Natural killer cell (primary cell): ENCODE measurements around the gene SRL. TPM values are rescaled to one million over a fixed set of nuclear protein-coding genes. Genes with fewer than 3 reads are reported as not detected.

ENCODE experiments used
- ATAC-seq, 3 donors: fragments of 150-1000 bp in 2 of 3; fragments of 200-7000 bp in 1 of 3; cut with Tn5 transposase; 1 replicate in 1 of 3; 2 replicates in 2 of 3; pipeline ENCODE4 v1.10.0; 2021; ENCODE audit warnings: mild to moderate bottlenecking in 2 of 3, moderate library complexity in 2 of 3
- DNase-seq, 2 donors: peaks; one replicate each; pipeline versions ENCODE4 v3.0.0 to v3.0.0-alpha.2; 2013 to 2021; ENCODE audit warnings: mixed read lengths in 1 of 2
- H3K27ac ChIP-seq: one replicate; pipeline ENCODE4 v1.5.1; 2013; ENCODE audit warnings: mild to moderate bottlenecking, low read length
- H3K27me3 ChIP-seq: one replicate; pipeline ENCODE4 v1.6.1; 2013; ENCODE audit warnings: low read length; ENCODE audit not compliant: control insufficient read depth, insufficient read depth
- H3K36me3 ChIP-seq: one replicate; pipeline ENCODE4 v1.6.1; 2013; ENCODE audit warnings: low read length; ENCODE audit not compliant: control insufficient read depth, insufficient read depth
- H3K4me1 ChIP-seq: one replicate; pipeline ENCODE4 v1.6.1; 2013; ENCODE audit warnings: low read length; ENCODE audit not compliant: control insufficient read depth, insufficient read depth
- H3K4me3 ChIP-seq: one replicate; pipeline ENCODE4 v1.5.1; 2013; ENCODE audit warnings: low read length
- H3K9me3 ChIP-seq: one replicate; pipeline ENCODE4 v1.6.1; 2013; ENCODE audit warnings: low read length; ENCODE audit not compliant: control insufficient read depth, insufficient read depth
- H3K27ac Mint-ChIP-seq, 2 donors: one replicate each; pipeline ENCODE4 v1.8.0; 2022; ENCODE audit warnings: mild to moderate bottlenecking in 2 of 2, mixed read lengths in 2 of 2, moderate library complexity in 1 of 2
- H3K27me3 Mint-ChIP-seq, 2 donors: one replicate each; pipeline ENCODE4 v1.8.0; 2022; ENCODE audit warnings: low read depth in 2 of 2, mixed read lengths in 2 of 2
- H3K36me3 Mint-ChIP-seq: one replicate; pipeline ENCODE4 v1.8.0; 2022; ENCODE audit warnings: mixed read lengths
- H3K4me1 Mint-ChIP-seq, 2 donors: one replicate each; pipeline ENCODE4 v1.8.0; 2022; ENCODE audit warnings: mixed read lengths in 2 of 2
- H3K4me3 Mint-ChIP-seq: one replicate; pipeline ENCODE4 v1.8.0; 2022; ENCODE audit warnings: mild to moderate bottlenecking, moderate library complexity, mixed read lengths
- H3K9me3 Mint-ChIP-seq, 2 donors: one replicate each; pipeline ENCODE4 v1.8.0; 2022; ENCODE audit warnings: mixed read lengths in 2 of 2
- WGBS: methylation state at CpG from one replicate; pipeline ENCODE4 v1.1.7; 2013; ENCODE audit warnings: missing lambda C conversion rate; ENCODE audit not compliant: insufficient coverage; 5-methylcytosine and 5-hydroxymethylcytosine counted together
- intact Hi-C: fragments of 100-400 bp; cut with micrococcal nuclease; formaldehyde crosslinking; loops from one replicate; pipeline ENCODE4 v1.14.2; 2022
- total RNA-seq, 4 donors: library from RNA; stranded (reverse); fragments of 120-200 nt in 1 of 4; gene quantifications; one replicate each; pipeline versions ENCODE4 v1.2.3 to v1.2.4, GENCODE V29; 2013 to 2022
- TF ChIP-seq, protein P1 (sequence below): fragments of 200-600 bp; IDR thresholded peaks from one replicate; pipeline ENCODE4 v1.8.0; 2022; ENCODE audit warnings: antibody characterized with exemption

The SRL gene
- total RNA-seq, 3 donors from 2014 or later (not counting 1 experiment from before 2014, with no cell fraction given), result not detected

DNA sequence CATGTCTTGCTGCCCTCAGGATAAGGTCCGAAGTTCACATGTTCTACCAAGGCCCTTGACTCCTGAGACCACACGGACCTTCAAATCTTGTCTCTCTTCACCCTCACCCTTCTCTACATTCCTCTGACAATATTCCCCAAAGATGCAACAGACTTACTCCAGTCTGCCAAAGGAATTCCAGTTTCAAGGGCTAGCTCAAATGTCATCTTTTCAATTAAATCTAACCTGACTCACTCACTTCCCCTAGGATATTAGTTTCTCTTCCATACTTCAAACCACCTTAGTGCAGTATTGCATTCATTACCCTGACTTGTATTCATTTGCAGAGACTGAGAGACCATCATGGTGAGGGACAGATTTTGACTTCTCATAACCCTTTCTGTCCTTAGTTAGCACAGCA lies 66.0 kb downstream of the SRL start:
- no peaks in the 10 kb centered on the region for H3K36me3 ChIP-seq
- DNase-seq (no peak), ATAC-seq (no peak)
- H3K9me3 ChIP-seq, result no peaks in the 10 kb centered on the region
- Mint-ChIP-seq H3K4me3 (no peak overlapping the region), H3K27ac (no peak overlapping the region), H3K27me3 (peaks cover 0 to 6% of the 10 kb centered on the region in 2 donors), H3K36me3 (no peaks in the 10 kb centered on the region), H3K4me1 (no peaks in the 10 kb centered on the region), H3K9me3 (no peaks in the 10 kb centered on the region)
- no peak overlapping the region for H3K4me3 ChIP-seq
- no peaks in the 10 kb centered on the region for H3K4me1 ChIP-seq
- H3K27me3 ChIP-seq, result no peaks in the 10 kb centered on the region
- intact Hi-C loops, result no loop called here
- WGBS, result 87% methylated on average over 2 of the region's 2 CpGs
- TF ChIP-seq, protein P1, sequence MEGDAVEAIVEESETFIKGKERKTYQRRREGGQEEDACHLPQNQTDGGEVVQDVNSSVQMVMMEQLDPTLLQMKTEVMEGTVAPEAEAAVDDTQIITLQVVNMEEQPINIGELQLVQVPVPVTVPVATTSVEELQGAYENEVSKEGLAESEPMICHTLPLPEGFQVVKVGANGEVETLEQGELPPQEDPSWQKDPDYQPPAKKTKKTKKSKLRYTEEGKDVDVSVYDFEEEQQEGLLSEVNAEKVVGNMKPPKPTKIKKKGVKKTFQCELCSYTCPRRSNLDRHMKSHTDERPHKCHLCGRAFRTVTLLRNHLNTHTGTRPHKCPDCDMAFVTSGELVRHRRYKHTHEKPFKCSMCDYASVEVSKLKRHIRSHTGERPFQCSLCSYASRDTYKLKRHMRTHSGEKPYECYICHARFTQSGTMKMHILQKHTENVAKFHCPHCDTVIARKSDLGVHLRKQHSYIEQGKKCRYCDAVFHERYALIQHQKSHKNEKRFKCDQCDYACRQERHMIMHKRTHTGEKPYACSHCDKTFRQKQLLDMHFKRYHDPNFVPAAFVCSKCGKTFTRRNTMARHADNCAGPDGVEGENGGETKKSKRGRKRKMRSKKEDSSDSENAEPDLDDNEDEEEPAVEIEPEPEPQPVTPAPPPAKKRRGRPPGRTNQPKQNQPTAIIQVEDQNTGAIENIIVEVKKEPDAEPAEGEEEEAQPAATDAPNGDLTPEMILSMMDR, result no peak
- no peak overlapping the region for H3K27ac ChIP-seq

DNA sequence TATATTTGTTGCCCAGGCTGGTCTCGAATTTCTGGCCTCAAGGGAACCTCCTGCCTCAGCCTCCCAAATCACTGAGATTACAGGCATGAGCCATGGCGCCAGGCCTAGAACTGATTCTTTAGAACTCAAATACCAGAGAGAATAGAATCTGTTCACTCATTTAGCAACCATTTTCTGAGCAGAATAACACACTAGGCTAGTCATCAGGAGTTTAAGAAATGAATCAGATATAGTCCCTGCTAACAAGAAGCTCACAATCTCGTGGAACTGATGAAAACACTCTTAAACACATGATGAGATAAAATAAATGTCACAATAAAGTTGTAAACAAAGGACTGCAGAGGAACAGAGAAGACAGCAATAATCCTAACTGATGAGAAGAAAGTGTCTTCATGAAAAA lies 69.8 kb downstream of the SRL start:
- peaks cover 0 to 6% of the 10 kb centered on the region in 2 donors for H3K27me3 Mint-ChIP-seq
- H3K4me1 Mint-ChIP-seq, result no peaks in the 10 kb centered on the region
- 70% methylated on average over 2 of the region's 3 CpGs for WGBS
- DNase-seq (no peak), ATAC-seq (no peak)
- intact Hi-C loops, result no loop called here
- Histone ChIP-seq H3K4me1 (no peaks in the 10 kb centered on the region), H3K36me3 (no peaks in the 10 kb centered on the region), H3K27me3 (no peaks in the 10 kb centered on the region), H3K4me3 (no peak overlapping the region), H3K9me3 (no peaks in the 10 kb centered on the region), H3K27ac (no peak overlapping the region)
- H3K36me3 Mint-ChIP-seq, result no peaks in the 10 kb centered on the region
- H3K4me3 Mint-ChIP-seq, result no peak overlapping the region
- TF ChIP-seq, protein P1, result no peak
- H3K27ac Mint-ChIP-seq, result no peak overlapping the region
- no peaks in the 10 kb centered on the region for H3K9me3 Mint-ChIP-seq

DNA sequence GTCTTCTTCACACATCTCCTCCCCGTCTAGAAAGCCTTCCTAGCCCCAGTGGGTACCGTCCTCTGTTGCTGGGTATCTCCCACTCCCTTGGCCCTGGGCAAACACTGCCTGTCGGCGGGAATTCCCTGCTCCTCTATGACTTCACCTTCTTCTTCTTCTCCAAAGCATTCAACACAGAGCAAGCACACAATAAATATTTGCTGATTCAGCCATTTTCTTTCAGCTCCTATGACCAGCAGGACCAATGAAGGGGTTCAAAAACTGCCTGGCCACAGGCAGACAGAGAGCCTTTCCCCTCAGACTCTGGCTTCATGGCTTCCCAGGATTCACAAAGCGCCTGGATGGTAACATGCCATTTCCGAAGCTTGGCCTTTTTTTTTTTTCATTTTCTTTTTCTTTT lies 72.5 kb downstream of the SRL start:
- Histone ChIP-seq H3K27me3 (no peaks in the 10 kb centered on the region), H3K9me3 (no peaks in the 10 kb centered on the region), H3K4me1 (no peaks in the 10 kb centered on the region), H3K27ac (no peak overlapping the region), H3K4me3 (no peak overlapping the region), H3K36me3 (no peaks in the 10 kb centered on the region)
- WGBS, result 90% methylated on average over 6 of the region's 6 CpGs
- Mint-ChIP-seq H3K36me3 (no peaks in the 10 kb centered on the region), H3K27ac (no peak overlapping the region), H3K9me3 (no peaks in the 10 kb centered on the region), H3K27me3 (no peaks in the 10 kb centered on the region), H3K4me1 (no peaks in the 10 kb centered on the region), H3K4me3 (no peak overlapping the region)
- intact Hi-C loops, result no loop called here
- TF ChIP-seq, protein P1, result no peak
- ATAC-seq (no peak), DNase-seq (no peak)

DNA sequence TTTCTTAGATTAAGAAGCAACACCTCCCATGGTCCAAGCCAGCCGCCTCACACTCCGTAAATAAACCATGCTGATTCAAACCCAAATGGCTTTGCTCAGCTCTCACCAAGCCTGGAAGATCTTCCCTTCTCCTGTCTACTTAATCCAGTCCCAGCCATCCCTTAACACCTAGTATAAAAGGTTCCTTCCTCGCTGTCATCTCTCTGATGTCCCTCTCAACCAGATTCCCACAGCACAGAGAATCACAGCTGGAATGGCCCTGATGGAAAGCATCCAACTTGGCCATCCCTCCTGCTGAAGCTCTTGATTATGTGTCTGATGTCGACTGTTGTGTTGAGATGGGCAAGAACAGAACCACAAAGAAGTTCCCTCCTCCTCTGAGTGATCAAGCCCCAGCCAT lies 75.1 kb downstream of the SRL start:
- no peak overlapping the region for H3K27ac Mint-ChIP-seq
- TF ChIP-seq, protein P1, result no peak

More for the DNA sequence above, 75.1 kb downstream of the SRL start:
- Histone ChIP-seq H3K9me3 (no peaks in the 10 kb centered on the region), H3K4me1 (no peaks in the 10 kb centered on the region), H3K27me3 (no peaks in the 10 kb centered on the region), H3K36me3 (no peaks in the 10 kb centered on the region), H3K27ac (no peak overlapping the region), H3K4me3 (no peak overlapping the region)
- Mint-ChIP-seq H3K9me3 (no peaks in the 10 kb centered on the region), H3K36me3 (no peaks in the 10 kb centered on the region), H3K27me3 (no peaks in the 10 kb centered on the region), H3K4me1 (no peaks in the 10 kb centered on the region), H3K4me3 (no peak overlapping the region)
- no peak for ATAC-seq
- intact Hi-C loops, result no loop called here
- no peak for DNase-seq
- 92% methylated on average over 4 of the region's 4 CpGs for WGBS
